ENCODE data around the gene APBB3.

DNA sequence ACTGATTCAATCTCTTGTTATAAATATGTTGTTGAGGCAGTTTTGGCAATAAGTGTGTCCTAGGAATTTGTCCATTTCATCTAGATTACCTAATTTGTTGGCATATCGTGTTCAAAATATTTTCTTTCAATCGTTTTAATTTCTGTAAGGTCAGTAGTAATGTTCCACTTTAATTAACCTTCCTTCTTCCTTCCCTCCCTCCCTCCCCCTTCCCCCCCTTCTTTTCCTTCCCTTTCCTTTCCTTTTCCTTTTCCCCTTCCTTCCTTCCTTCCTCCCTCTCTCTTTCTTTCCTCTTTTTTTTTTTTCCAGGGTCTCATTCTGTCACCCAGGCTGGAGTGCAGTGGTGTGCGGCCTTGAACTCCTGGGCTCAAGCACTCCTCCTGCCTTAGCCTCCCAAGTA is 41.5 kb upstream of the APBB3 start:
- TF ChIP-seq, protein P1, sequence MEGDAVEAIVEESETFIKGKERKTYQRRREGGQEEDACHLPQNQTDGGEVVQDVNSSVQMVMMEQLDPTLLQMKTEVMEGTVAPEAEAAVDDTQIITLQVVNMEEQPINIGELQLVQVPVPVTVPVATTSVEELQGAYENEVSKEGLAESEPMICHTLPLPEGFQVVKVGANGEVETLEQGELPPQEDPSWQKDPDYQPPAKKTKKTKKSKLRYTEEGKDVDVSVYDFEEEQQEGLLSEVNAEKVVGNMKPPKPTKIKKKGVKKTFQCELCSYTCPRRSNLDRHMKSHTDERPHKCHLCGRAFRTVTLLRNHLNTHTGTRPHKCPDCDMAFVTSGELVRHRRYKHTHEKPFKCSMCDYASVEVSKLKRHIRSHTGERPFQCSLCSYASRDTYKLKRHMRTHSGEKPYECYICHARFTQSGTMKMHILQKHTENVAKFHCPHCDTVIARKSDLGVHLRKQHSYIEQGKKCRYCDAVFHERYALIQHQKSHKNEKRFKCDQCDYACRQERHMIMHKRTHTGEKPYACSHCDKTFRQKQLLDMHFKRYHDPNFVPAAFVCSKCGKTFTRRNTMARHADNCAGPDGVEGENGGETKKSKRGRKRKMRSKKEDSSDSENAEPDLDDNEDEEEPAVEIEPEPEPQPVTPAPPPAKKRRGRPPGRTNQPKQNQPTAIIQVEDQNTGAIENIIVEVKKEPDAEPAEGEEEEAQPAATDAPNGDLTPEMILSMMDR (IDR thresholded peaks at IDR 0.05): no peak
- TF ChIP-seq POLR2A (IDR thresholded peaks at IDR 0.05): no peak

Measured in lower leg skin (tissue), 3 donors.